ENCODE measurements around the gene EDEM1.
"Not testable (repeated sequence)": the region's sequence is repeated elsewhere in the genome, so short reads cannot be mapped to it uniquely, and the experiment has no call there.

The EDEM1 gene

GRCh38 chr3:5221701-5222100, 34.2 kb downstream of the EDEM1 start:
- Mint-ChIP-seq H3K27ac (no peak overlapping the region), H3K36me3 (ENCODE audit: low read depth) (peaks cover 27% of the 10 kb centered on the region), H3K27me3 (ENCODE audit: low read depth) (no peaks in the 10 kb centered on the region), H3K4me1 (ENCODE audit: low read depth) (peaks cover 1% of the 10 kb centered on the region), H3K9me3 (no peaks in the 10 kb centered on the region), H3K4me3 (no peak overlapping the region)

GRCh38 chr3:5222283-5223005, 34.9 kb downstream of the EDEM1 start:
- Mint-ChIP-seq H3K36me3 (ENCODE audit: low read depth) (peaks cover 20% of the 10 kb centered on the region), H3K4me3 (no peak overlapping the region), H3K9me3 (no peaks in the 10 kb centered on the region), H3K4me1 (ENCODE audit: low read depth) (no peaks in the 10 kb centered on the region), H3K27me3 (ENCODE audit: low read depth) (no peaks in the 10 kb centered on the region), H3K27ac (no peak overlapping the region)

- Mint-ChIP-seq H3K4me3 (no peak overlapping the region), H3K4me1 (ENCODE audit: low read depth) (no peaks in the 10 kb centered on the region), H3K27ac (no peak overlapping the region), H3K36me3 (ENCODE audit: low read depth) (peaks cover 2% of the 10 kb centered on the region), H3K27me3 (ENCODE audit: low read depth) (peaks cover 5% of the 10 kb centered on the region), H3K9me3 (no peaks in the 10 kb centered on the region)
Measured at GRCh38 chr3:5226783-5227182, 39.3 kb downstream of the EDEM1 start.

- Mint-ChIP-seq H3K27me3 (ENCODE audit: low read depth) (peaks cover 5% of the 10 kb centered on the region), H3K4me3 (no peak overlapping the region), H3K27ac (no peak overlapping the region), H3K36me3 (ENCODE audit: low read depth) (no peaks in the 10 kb centered on the region), H3K9me3 (no peaks in the 10 kb centered on the region), H3K4me1 (ENCODE audit: low read depth) (no peaks in the 10 kb centered on the region)
Measured at GRCh38 chr3:5227812-5228211, 40.3 kb downstream of the EDEM1 start.

GRCh38 chr3:5229414-5229813, 41.9 kb downstream of the EDEM1 start:
- Mint-ChIP-seq H3K36me3 (ENCODE audit: low read depth) (no peaks in the 10 kb centered on the region), H3K4me3 (no peak overlapping the region), H3K4me1 (ENCODE audit: low read depth) (no peaks in the 10 kb centered on the region), H3K9me3 (no peaks in the 10 kb centered on the region), H3K27me3 (ENCODE audit: low read depth) (peaks cover 5% of the 10 kb centered on the region), H3K27ac (no peak overlapping the region)

- Mint-ChIP-seq H3K4me1 (ENCODE audit: low read depth) (no peaks in the 10 kb centered on the region), H3K9me3 (no peaks in the 10 kb centered on the region), H3K27me3 (ENCODE audit: low read depth) (peaks cover 5% of the 10 kb centered on the region), H3K36me3 (ENCODE audit: low read depth) (no peaks in the 10 kb centered on the region), H3K4me3 (no peak overlapping the region), H3K27ac (no peak overlapping the region)
Measured at GRCh38 chr3:5231074-5231473, 43.6 kb downstream of the EDEM1 start.

GRCh38 chr3:5231487-5231886, 44.0 kb downstream of the EDEM1 start:
- Mint-ChIP-seq H3K27me3 (ENCODE audit: low read depth) (peaks cover 5% of the 10 kb centered on the region), H3K9me3 (no peaks in the 10 kb centered on the region), H3K36me3 (ENCODE audit: low read depth) (no peaks in the 10 kb centered on the region), H3K4me3 (no peak overlapping the region), H3K4me1 (ENCODE audit: low read depth) (no peaks in the 10 kb centered on the region), H3K27ac (no peak overlapping the region)

GRCh38 chr3:5232570-5232969, 45.1 kb downstream of the EDEM1 start:
- H3K27me3 Mint-ChIP-seq (ENCODE audit: low read depth), result peaks cover 5% of the 10 kb centered on the region
- no peak overlapping the region for H3K27ac Mint-ChIP-seq
- no peaks in the 10 kb centered on the region for H3K4me1 Mint-ChIP-seq (ENCODE audit: low read depth)

GRCh38 chr3:5233026-5233425, 45.5 kb downstream of the EDEM1 start:
- H3K27me3 Mint-ChIP-seq (ENCODE audit: low read depth), result peaks cover 5% of the 10 kb centered on the region
- H3K36me3 Mint-ChIP-seq (ENCODE audit: low read depth), result no peaks in the 10 kb centered on the region
- no peak overlapping the region for H3K4me3 Mint-ChIP-seq
- H3K27ac Mint-ChIP-seq, result no peak overlapping the region
- no peaks in the 10 kb centered on the region for H3K4me1 Mint-ChIP-seq (ENCODE audit: low read depth)
- H3K9me3 Mint-ChIP-seq, result no peaks in the 10 kb centered on the region

More at GRCh38 chr3:5232570-5232969, 45.1 kb downstream of the EDEM1 start:
- no peaks in the 10 kb centered on the region for H3K9me3 Mint-ChIP-seq
- no peaks in the 10 kb centered on the region for H3K36me3 Mint-ChIP-seq (ENCODE audit: low read depth)
- H3K4me3 Mint-ChIP-seq, result no peak overlapping the region

GRCh38 chr3:5235655-5236054, 48.1 kb downstream of the EDEM1 start:
- Mint-ChIP-seq H3K27me3 (ENCODE audit: low read depth) (no peaks in the 10 kb centered on the region), H3K4me1 (ENCODE audit: low read depth) (no peaks in the 10 kb centered on the region), H3K4me3 (no peak overlapping the region), H3K9me3 (no peaks in the 10 kb centered on the region), H3K27ac (no peak overlapping the region), H3K36me3 (ENCODE audit: low read depth) (no peaks in the 10 kb centered on the region)

- no peaks in the 10 kb centered on the region for H3K4me1 Mint-ChIP-seq (ENCODE audit: low read depth)
- no peaks in the 10 kb centered on the region for H3K36me3 Mint-ChIP-seq (ENCODE audit: low read depth)
- peaks cover 1% of the 10 kb centered on the region for H3K9me3 Mint-ChIP-seq
- H3K4me3 Mint-ChIP-seq, result no peak overlapping the region
- no peaks in the 10 kb centered on the region for H3K27me3 Mint-ChIP-seq (ENCODE audit: low read depth)
- H3K27ac Mint-ChIP-seq, result no peak overlapping the region
Measured at GRCh38 chr3:5238545-5238944, 51.0 kb downstream of the EDEM1 start.

GRCh38 chr3:5239602-5240001, 52.1 kb downstream of the EDEM1 start:
- peaks cover 12% of the 10 kb centered on the region for H3K9me3 Mint-ChIP-seq
- H3K27me3 Mint-ChIP-seq (ENCODE audit: low read depth), result no peaks in the 10 kb centered on the region
- H3K36me3 Mint-ChIP-seq (ENCODE audit: low read depth), result no peaks in the 10 kb centered on the region
- H3K27ac Mint-ChIP-seq, result no peak overlapping the region
- H3K4me3 Mint-ChIP-seq, result no peak overlapping the region
- H3K4me1 Mint-ChIP-seq (ENCODE audit: low read depth), result no peaks in the 10 kb centered on the region

- H3K4me1 Mint-ChIP-seq (ENCODE audit: low read depth), result peaks cover 4% of the 10 kb centered on the region
- no peak overlapping the region for H3K27ac Mint-ChIP-seq
- no peaks in the 10 kb centered on the region for H3K36me3 Mint-ChIP-seq (ENCODE audit: low read depth)
- no peaks in the 10 kb centered on the region for H3K27me3 Mint-ChIP-seq (ENCODE audit: low read depth)
- peaks cover 17% of the 10 kb centered on the region for H3K9me3 Mint-ChIP-seq
- H3K4me3 Mint-ChIP-seq, result no peak overlapping the region
Measured at GRCh38 chr3:5240740-5241139, 53.2 kb downstream of the EDEM1 start.

- H3K36me3 Mint-ChIP-seq (ENCODE audit: low read depth); H3K27ac Mint-ChIP-seq; H3K4me3 Mint-ChIP-seq: not testable (repeated sequence)
Measured at GRCh38 chr3:5242785-5243184, 55.3 kb downstream of the EDEM1 start.

GRCh38 chr3:5245927-5246326, 58.4 kb downstream of the EDEM1 start:
- Mint-ChIP-seq H3K4me1 (ENCODE audit: low read depth) (peaks cover 7% of the 10 kb centered on the region), H3K36me3 (ENCODE audit: low read depth) (no peaks in the 10 kb centered on the region), H3K27me3 (ENCODE audit: low read depth) (no peaks in the 10 kb centered on the region), H3K4me3 (no peak overlapping the region), H3K27ac (no peak overlapping the region), H3K9me3 (peaks cover 17% of the 10 kb centered on the region)

More at GRCh38 chr3:5242785-5243184, 55.3 kb downstream of the EDEM1 start:
- H3K4me1 Mint-ChIP-seq (ENCODE audit: low read depth); H3K27me3 Mint-ChIP-seq (ENCODE audit: low read depth): not testable (repeated sequence)
- peaks cover 17% of the 10 kb centered on the region for H3K9me3 Mint-ChIP-seq

GRCh38 chr3:5248822-5249221, 61.3 kb downstream of the EDEM1 start:
- no peaks in the 10 kb centered on the region for H3K27me3 Mint-ChIP-seq (ENCODE audit: low read depth)
- H3K4me1 Mint-ChIP-seq (ENCODE audit: low read depth), result peaks cover 7% of the 10 kb centered on the region
- H3K36me3 Mint-ChIP-seq (ENCODE audit: low read depth), result no peaks in the 10 kb centered on the region
- no peak overlapping the region for H3K27ac Mint-ChIP-seq
- H3K9me3 Mint-ChIP-seq, result peaks cover 13% of the 10 kb centered on the region
- no peak overlapping the region for H3K4me3 Mint-ChIP-seq

Data from T-helper 1 cell treated with Interleukin-12 subunit alpha and Interleukin-12 subunit beta and Interleukin-4 antibody, amounts not matched to agents 30 μg/mL and 1 μg/mL, for 36 hours (primary cell).